DOHH2 (cell line): Measurements from ENCODE around the gene NT5DC3.

Experiments used
- H3F3A ChIP-seq: fragments of 200-600 bp; sonication (generic), shearing (Covaris generic); 2 replicates; pipeline ENCODE4 v1.6.0; 2016; ENCODE audit warnings: antibody characterized with exemption, mild to moderate bottlenecking; ENCODE audit not compliant: control insufficient read depth, insufficient read depth
- H3K27ac ChIP-seq: fragments of 200-600 bp; sonication (generic); 2 replicates; pipeline ENCODE4 v1.5.1; 2014; ENCODE audit warnings: low read depth, mild to moderate bottlenecking, low read length, moderate library complexity
- H3K27me3 ChIP-seq: fragments of 200-600 bp; sonication (generic); 2 replicates; pipeline ENCODE4 v1.6.1; 2014; ENCODE audit warnings: mild to moderate bottlenecking, low read length, mixed read lengths; ENCODE audit not compliant: control insufficient read depth
- H3K36me3 ChIP-seq: fragments of 200-600 bp; sonication (generic); 2 replicates; pipeline ENCODE4 v1.6.1; 2014; ENCODE audit warnings: mild to moderate bottlenecking, low read length, moderate library complexity, mixed read lengths; ENCODE audit not compliant: control insufficient read depth
- H3K4me1 ChIP-seq: fragments of 200-600 bp; sonication (generic); 2 replicates; pipeline ENCODE4 v1.6.1; 2014; ENCODE audit warnings: mild to moderate bottlenecking, low read length, mixed read lengths; ENCODE audit not compliant: control insufficient read depth
- H3K4me2 ChIP-seq: fragments of 200-600 bp; sonication (generic); 2 replicates; pipeline ENCODE4 v1.6.0; 2014; ENCODE audit warnings: mild to moderate bottlenecking, low read length, moderate library complexity
- H3K4me3 ChIP-seq: fragments of 200-600 bp; sonication (generic); 2 replicates; pipeline ENCODE4 v1.5.1; 2014; ENCODE audit warnings: mild to moderate bottlenecking, low read length, mixed read lengths
- H3K79me2 ChIP-seq: fragments of 200-600 bp; sonication (generic); 2 replicates; pipeline ENCODE4 v1.6.1; 2014; ENCODE audit warnings: mild to moderate bottlenecking, low read length, mixed read lengths; ENCODE audit not compliant: control insufficient read depth
- H3K9me2 ChIP-seq: fragments of 200-600 bp; sonication (generic); replicated peaks from 2 replicates; pipeline ENCODE4 v1.6.1; 2014; ENCODE audit warnings: mild to moderate bottlenecking, low read length, mixed read lengths; ENCODE audit not compliant: control insufficient read depth
- H3K9me3 ChIP-seq: fragments of 200-600 bp; sonication (generic); 2 replicates; pipeline ENCODE4 v1.6.1; 2014; ENCODE audit warnings: antibody characterized with exemption, low read length, mixed read lengths; ENCODE audit not compliant: control insufficient read depth, insufficient read depth
- H4K20me1 ChIP-seq: fragments of 200-600 bp; sonication (generic); 2 replicates; pipeline ENCODE4 v1.6.0; 2014; ENCODE audit warnings: low read depth, mild to moderate bottlenecking, antibody characterized with exemption, low read length, moderate library complexity; ENCODE audit not compliant: control insufficient read depth, insufficient read depth
- EZH2phosphoT487 ChIP-seq: fragments of 200-600 bp; sonication (generic); IDR thresholded peaks from 2 replicates; pipeline ENCODE4 v1.6.1; 2017; ENCODE audit warnings: borderline replicate concordance, mild to moderate bottlenecking, antibody characterized with exemption, low read length, moderate library complexity, mixed read lengths
- TF ChIP-seq, protein P1 (sequence below): fragments of 200-600 bp; sonication (generic); IDR thresholded peaks from one replicate; pipeline ENCODE4 v1.5.1; 2014; ENCODE audit warnings: antibody characterized with exemption, mild to moderate bottlenecking, low read depth, low read length; ENCODE audit not compliant: poor library complexity, severe bottlenecking

NT5DC3 gene

DNA sequence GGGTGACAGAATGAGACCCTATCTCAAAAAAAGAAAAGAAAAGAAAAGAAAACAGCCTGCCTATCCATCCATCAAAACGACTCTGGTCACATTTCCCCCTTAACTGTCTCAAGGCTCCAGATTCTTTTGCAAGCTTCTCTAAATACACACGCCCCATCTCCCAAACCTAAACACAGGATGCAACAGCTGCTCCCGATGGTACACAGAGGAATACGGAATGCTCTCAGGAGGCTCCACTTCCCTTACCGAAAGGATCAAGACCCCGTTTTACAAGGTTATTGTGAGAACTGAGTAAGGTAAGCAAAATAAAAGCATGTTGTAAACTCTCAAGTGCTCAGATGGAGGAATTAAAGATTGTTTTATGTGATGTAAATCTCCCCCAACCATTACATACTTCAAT, 62.3 kb downstream of the NT5DC3 start:
- Histone ChIP-seq H3K4me1 (no peaks in the 10 kb centered on the region), H3K36me3 (no peaks in the 10 kb centered on the region), H3K27ac (no peak overlapping the region), H3K79me2 (no peaks in the 10 kb centered on the region), H3K27me3 (no peaks in the 10 kb centered on the region), H3K9me3 (no peaks in the 10 kb centered on the region), H3K9me2 (no peaks in the 10 kb centered on the region), H4K20me1 (no peaks in the 10 kb centered on the region), H3F3A (no peaks in the 10 kb centered on the region), H3K4me2 (no peak overlapping the region), H3K4me3 (no peak overlapping the region)
- TF ChIP-seq EZH2phosphoT487 = no peak
- TF ChIP-seq, protein P1, sequence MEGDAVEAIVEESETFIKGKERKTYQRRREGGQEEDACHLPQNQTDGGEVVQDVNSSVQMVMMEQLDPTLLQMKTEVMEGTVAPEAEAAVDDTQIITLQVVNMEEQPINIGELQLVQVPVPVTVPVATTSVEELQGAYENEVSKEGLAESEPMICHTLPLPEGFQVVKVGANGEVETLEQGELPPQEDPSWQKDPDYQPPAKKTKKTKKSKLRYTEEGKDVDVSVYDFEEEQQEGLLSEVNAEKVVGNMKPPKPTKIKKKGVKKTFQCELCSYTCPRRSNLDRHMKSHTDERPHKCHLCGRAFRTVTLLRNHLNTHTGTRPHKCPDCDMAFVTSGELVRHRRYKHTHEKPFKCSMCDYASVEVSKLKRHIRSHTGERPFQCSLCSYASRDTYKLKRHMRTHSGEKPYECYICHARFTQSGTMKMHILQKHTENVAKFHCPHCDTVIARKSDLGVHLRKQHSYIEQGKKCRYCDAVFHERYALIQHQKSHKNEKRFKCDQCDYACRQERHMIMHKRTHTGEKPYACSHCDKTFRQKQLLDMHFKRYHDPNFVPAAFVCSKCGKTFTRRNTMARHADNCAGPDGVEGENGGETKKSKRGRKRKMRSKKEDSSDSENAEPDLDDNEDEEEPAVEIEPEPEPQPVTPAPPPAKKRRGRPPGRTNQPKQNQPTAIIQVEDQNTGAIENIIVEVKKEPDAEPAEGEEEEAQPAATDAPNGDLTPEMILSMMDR = no peak

DNA sequence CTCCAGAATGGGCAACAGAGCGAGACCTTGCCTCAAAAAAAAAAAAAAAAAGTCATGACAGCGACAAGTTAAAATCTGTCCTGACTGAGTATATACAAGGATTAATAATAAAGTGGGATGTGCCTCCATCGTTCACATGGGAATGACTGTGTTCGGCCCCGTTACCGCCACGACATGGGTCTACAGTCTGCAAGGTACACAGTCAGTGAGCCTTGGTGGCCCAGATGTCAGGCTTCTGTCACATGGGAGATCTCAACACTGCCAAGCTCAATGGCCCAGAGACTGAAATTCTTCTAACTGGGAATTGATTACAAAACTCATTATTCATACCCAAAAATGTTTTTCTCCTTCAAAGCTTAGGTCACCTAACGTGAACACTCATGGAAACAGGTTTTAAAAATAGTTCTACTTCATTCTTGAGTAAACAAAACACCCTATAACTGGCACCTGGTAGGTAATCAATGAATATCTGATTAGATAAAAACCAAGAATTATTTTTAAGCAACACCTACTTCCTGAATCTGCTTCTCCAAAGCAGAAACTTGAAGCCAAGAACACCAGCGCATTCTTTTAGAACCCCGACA, 66.0 kb downstream of the NT5DC3 start:
- H3K27ac ChIP-seq = no peak overlapping the region
- H3F3A ChIP-seq = no peaks in the 10 kb centered on the region
- no peaks in the 10 kb centered on the region for H3K79me2 ChIP-seq
- no peaks in the 10 kb centered on the region for H3K9me3 ChIP-seq
- no peak for TF ChIP-seq EZH2phosphoT487
- TF ChIP-seq, protein P1 = no peak
- H4K20me1 ChIP-seq = no peaks in the 10 kb centered on the region
- H3K4me2 ChIP-seq = no peak overlapping the region
- no peaks in the 10 kb centered on the region for H3K4me1 ChIP-seq
- H3K27me3 ChIP-seq = no peaks in the 10 kb centered on the region
- H3K36me3 ChIP-seq = no peaks in the 10 kb centered on the region
- no peak overlapping the region for H3K4me3 ChIP-seq
- no peaks in the 10 kb centered on the region for H3K9me2 ChIP-seq

DNA sequence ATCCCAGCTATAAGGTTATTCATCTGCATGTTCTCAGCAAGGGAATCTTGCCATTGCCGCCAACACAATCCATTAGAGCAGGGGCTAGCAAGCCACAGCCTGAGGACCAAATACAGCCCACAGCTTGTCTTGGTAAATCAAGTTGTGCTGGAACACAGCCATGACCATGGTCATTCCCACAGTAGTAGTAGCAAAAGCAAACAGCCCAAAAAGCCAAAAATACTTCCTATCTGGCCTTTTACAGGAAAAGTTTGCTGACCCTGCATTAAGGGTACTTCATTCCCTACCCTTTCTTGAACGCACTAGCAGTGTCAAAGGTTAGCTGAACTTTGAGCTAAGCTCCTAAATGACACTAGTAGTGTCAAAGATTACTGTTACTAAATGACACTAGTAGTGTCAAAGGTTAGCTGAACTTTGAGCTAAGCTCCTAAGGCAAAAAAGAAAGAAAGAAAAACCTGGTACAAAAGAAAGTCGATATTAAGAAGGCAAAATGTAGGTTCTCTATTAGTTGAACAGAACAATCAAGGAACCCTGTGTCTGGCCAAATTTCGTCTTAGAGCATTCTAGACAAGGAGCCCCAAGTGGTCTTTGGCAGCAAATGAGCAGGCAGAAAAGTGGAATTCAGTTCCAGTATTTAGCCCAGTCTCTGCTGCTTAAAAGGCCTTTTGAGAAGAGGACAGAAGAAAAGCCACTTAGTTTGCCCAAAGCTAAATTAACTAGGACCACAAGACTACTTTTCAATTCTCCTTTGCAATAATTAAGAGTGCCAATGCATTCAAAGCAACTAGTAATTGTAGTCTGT, 67.7 kb downstream of the NT5DC3 start:
- no peaks in the 10 kb centered on the region for H4K20me1 ChIP-seq
- TF ChIP-seq, protein P1 = no peak
- TF ChIP-seq EZH2phosphoT487 = no peak

More for the DNA sequence above, 67.7 kb downstream of the NT5DC3 start:
- Histone ChIP-seq H3K27ac (no peak overlapping the region), H3K9me2 (no peaks in the 10 kb centered on the region), H3K79me2 (no peaks in the 10 kb centered on the region), H3F3A (no peaks in the 10 kb centered on the region), H3K9me3 (no peaks in the 10 kb centered on the region), H3K36me3 (no peaks in the 10 kb centered on the region), H3K4me1 (no peaks in the 10 kb centered on the region), H3K27me3 (no peaks in the 10 kb centered on the region), H3K4me2 (no peak overlapping the region), H3K4me3 (no peak overlapping the region)
